ENCODE results near the gene ZC3H4. TPM values are rescaled to one million over a fixed set of nuclear protein-coding genes. Genes with fewer than 3 reads are reported as not detected.

The ZC3H4 gene
- total and polyA plus RNA-seq, 2 donors (not counting 3 experiments of a cell fraction or from before 2014, with no cell fraction given), result 6.2 to 63.9 TPM

DNA sequence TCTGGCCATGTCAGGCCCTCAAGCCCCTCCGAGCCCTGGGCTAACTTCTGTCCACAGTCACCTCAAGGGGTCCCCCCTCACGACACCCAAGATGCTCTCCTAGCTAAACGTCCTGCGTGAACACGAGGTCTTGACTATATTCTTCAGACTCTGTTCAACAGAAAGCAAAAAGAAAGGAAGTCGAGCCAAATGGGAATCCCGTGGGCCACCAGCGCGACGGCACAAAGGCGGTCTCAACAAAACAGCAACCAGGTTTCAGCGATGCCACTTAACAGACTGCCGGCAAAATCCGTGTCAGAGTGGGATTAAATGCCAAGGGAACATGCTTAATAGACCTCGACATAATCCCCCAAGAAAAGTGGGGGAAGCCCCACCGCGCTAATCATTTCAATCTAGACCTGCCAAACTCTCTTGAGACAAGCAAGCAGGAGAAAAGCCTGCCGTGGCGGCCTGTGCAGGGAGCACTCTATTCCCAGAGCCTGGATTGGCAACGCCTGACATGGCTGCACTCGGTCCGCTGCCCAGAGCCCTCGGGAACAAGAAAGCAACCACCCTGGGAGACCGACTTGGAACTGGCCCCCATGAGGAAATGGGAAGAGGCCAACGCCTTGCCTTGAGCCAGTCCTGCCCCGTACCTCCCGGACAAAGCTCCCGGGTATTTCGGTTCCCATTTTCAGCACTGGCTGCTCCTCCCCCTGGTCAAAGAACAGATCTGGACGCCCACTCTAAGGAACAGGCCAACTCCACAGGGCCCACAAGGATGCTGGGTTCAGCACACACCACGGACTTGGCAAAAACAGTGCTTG is 16.0 kb downstream of the ZC3H4 start:
- Histone ChIP-seq H3K9me1 (replicated peaks; ENCODE audit: control insufficient read depth, extremely low read depth, insufficient read depth, low read length) (no peaks in the 10 kb centered on the region), H2AFZ (ENCODE audit: low read depth, low read length) (no peak overlapping the region), H3K27ac (ENCODE audit: insufficient read depth, low read depth, low read length) (no peak overlapping the region), H3K9me3 (replicated peaks; ENCODE audit: control insufficient read depth, insufficient read depth, low read length) (no peaks in the 10 kb centered on the region), H4K20me1 (replicated peaks; ENCODE audit: control insufficient read depth, extremely low read depth, insufficient read depth, low read length) (no peaks in the 10 kb centered on the region), H3K36me3 (ENCODE audit: control insufficient read depth in 2 of 2, extremely low read depth in 1 of 2, insufficient read depth in 2 of 2, low read length in 2 of 2) (peaks cover 0 to 12% of the 10 kb centered on the region in 2 experiments), H3K4me1 (ENCODE audit: control insufficient read depth, extremely low read depth, insufficient read depth, low read length) (no peaks in the 10 kb centered on the region), H3K4me2 (ENCODE audit: insufficient read depth, low read length) (no peak overlapping the region), H3K27me3 (ENCODE audit: control insufficient read depth in 2 of 2, insufficient read depth in 2 of 2, low read length in 2 of 2) (no peaks in the 10 kb centered on the region), H3K9ac (replicated peaks; ENCODE audit: extremely low read depth, insufficient read depth, low read length) (no peak overlapping the region), H3K79me2 (ENCODE audit: control insufficient read depth, insufficient read depth, low read length) (peaks cover 76% of the 10 kb centered on the region), H3K4me3 (replicated peaks in 1 of 3; ENCODE audit: insufficient read depth in 1 of 3, low read depth in 1 of 3, low read length in 3 of 3) (no peak overlapping the region)
- dilution Hi-C loops (cut with MboI; ENCODE audit: extremely low pct_ligation_motif_present, low sequenced_read_pairs), result no loop called here
- intact Hi-C loops (cut with micrococcal nuclease), result no loop called here
- DNase-seq (ENCODE audit: low read depth, low spot score) (no peak), FAIRE-seq (no peak)
- TF ChIP-seq POLR2AphosphoS5 (IDR thresholded peaks at IDR 0.05; ENCODE audit: insufficient read depth, low read depth, low read length) (no peak), EZH2 (IDR thresholded peaks at IDR 0.05; ENCODE audit: borderline replicate concordance, low read depth, low read length, severe bottlenecking) (no peak), FOS (IDR thresholded peaks at IDR 0.05; ENCODE audit: borderline replicate concordance, insufficient read depth, low read length) (no peak), MYC (IDR thresholded peaks at IDR 0.05; ENCODE audit: low read depth, low read length) (no peak), GATA2 (IDR thresholded peaks at IDR 0.05; ENCODE audit: insufficient read depth, insufficient read length, low read depth, low read length) (no peak), POLR2A (IDR thresholded peaks at IDR 0.05; ENCODE audit: low read depth, low read length) (no peak)
- TF ChIP-seq, protein P1, sequence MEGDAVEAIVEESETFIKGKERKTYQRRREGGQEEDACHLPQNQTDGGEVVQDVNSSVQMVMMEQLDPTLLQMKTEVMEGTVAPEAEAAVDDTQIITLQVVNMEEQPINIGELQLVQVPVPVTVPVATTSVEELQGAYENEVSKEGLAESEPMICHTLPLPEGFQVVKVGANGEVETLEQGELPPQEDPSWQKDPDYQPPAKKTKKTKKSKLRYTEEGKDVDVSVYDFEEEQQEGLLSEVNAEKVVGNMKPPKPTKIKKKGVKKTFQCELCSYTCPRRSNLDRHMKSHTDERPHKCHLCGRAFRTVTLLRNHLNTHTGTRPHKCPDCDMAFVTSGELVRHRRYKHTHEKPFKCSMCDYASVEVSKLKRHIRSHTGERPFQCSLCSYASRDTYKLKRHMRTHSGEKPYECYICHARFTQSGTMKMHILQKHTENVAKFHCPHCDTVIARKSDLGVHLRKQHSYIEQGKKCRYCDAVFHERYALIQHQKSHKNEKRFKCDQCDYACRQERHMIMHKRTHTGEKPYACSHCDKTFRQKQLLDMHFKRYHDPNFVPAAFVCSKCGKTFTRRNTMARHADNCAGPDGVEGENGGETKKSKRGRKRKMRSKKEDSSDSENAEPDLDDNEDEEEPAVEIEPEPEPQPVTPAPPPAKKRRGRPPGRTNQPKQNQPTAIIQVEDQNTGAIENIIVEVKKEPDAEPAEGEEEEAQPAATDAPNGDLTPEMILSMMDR (IDR thresholded peaks at IDR 0.05; ENCODE audit: extremely low read depth in 1 of 2, insufficient read depth in 1 of 2, low read depth in 1 of 2, low read length in 2 of 2), result no peak
- TF ChIP-seq, protein P2, sequence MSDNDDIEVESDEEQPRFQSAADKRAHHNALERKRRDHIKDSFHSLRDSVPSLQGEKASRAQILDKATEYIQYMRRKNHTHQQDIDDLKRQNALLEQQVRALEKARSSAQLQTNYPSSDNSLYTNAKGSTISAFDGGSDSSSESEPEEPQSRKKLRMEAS (IDR thresholded peaks at IDR 0.05; ENCODE audit: insufficient read depth, insufficient read length), result no peak
- CTCF ChIA-PET, result interaction anchor here (0.7 to 2.8 kb wide), 4 partner anchors 18 to 107 kb away, joined by 3 to 12 read pairs (median 4); no protein-coding TSS in a partner anchor
- POLR2A ChIA-PET, result interaction anchor here (0.7 kb wide), 1 partner anchor 16 kb away, joined by 6 read pairs; the partner anchor contains the start of gene ZC3H4
- BruUV-seq (replicated peaks), result no TSS peak
